ENCODE measurements around the gene PCDHA3.

Gene PCDHA3

DNA sequence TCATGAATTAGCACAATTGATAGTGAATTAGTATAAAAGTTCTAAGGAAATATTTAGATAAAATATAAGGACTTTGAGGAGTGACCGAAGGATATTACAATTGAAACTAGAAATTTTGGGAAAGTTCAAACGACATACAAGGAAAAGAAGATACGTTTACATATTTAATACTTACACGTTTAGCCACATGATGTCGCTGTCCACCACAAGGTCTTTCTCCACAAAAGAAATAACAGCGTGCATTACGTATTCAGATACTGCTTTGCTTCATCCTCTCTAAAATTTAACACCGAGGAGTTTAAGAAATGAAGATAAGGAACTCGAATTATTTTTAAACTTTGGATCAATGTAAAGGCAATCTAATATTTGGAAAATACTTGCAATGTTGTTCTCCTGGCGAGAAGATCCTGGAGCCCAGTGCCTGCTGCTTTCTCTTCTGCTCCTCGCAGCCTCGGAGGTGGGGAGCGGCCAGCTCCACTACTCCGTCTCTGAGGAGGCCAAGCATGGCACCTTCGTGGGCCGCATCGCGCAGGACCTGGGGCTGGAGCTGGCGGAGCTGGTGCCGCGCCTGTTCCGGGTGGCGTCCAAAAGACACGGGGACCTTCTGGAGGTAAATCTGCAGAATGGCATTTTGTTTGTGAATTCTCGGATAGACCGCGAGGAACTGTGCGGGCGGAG, at the start of gene PCDHA3:
Gene PCDHA3 (plus strand): TSS at position 242 of the 678 bp plus-strand sequence.
- no peak within 1 kb of the TSS for H3K27ac ChIP-seq
- H3K4me2 ChIP-seq, result no peak within 1 kb of the TSS
- no peak within 1 kb of the TSS for H3K4me3 ChIP-seq (IDR thresholded peaks at IDR 0.05; ENCODE audit: insufficient read depth, low read depth, low read length)
- H3K9ac ChIP-seq, result no peak within 1 kb of the TSS
- H3K4me1 ChIP-seq (ENCODE audit: low read depth, poor library complexity, severe bottlenecking), result no peaks in the 10 kb centered on the region
- H3K36me3 ChIP-seq (ENCODE audit: insufficient read depth), result no peaks in the 10 kb centered on the region
- H2AFZ ChIP-seq (ENCODE audit: low read depth), result no peak within 1 kb of the TSS
- no peaks in the 10 kb centered on the region for H3K79me2 ChIP-seq (ENCODE audit: insufficient read depth, low read depth)
- no peaks in the 10 kb centered on the region for H4K20me1 ChIP-seq (ENCODE audit: insufficient read depth)
- TF ChIP-seq, protein P1, sequence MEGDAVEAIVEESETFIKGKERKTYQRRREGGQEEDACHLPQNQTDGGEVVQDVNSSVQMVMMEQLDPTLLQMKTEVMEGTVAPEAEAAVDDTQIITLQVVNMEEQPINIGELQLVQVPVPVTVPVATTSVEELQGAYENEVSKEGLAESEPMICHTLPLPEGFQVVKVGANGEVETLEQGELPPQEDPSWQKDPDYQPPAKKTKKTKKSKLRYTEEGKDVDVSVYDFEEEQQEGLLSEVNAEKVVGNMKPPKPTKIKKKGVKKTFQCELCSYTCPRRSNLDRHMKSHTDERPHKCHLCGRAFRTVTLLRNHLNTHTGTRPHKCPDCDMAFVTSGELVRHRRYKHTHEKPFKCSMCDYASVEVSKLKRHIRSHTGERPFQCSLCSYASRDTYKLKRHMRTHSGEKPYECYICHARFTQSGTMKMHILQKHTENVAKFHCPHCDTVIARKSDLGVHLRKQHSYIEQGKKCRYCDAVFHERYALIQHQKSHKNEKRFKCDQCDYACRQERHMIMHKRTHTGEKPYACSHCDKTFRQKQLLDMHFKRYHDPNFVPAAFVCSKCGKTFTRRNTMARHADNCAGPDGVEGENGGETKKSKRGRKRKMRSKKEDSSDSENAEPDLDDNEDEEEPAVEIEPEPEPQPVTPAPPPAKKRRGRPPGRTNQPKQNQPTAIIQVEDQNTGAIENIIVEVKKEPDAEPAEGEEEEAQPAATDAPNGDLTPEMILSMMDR (conservative IDR thresholded peaks at IDR 0.05; ENCODE audit: low read depth, low read length), result no peak
- H3K27me3 ChIP-seq (ENCODE audit: insufficient read depth, low read depth), result no peaks in the 10 kb centered on the region

GRCh38 chr5:140753561-140753960, 47.3 kb upstream of the PCDHA3 start:
- H3K9ac ChIP-seq, result no peak overlapping the region
- H3K36me3 ChIP-seq (ENCODE audit: insufficient read depth), result no peaks in the 10 kb centered on the region
- no peaks in the 10 kb centered on the region for H3K27me3 ChIP-seq (ENCODE audit: insufficient read depth, low read depth)
- no peak overlapping the region for H3K4me2 ChIP-seq
- no peak overlapping the region for H3K4me3 ChIP-seq (IDR thresholded peaks at IDR 0.05; ENCODE audit: insufficient read depth, low read depth, low read length)
- TF ChIP-seq, protein P1 (conservative IDR thresholded peaks at IDR 0.05; ENCODE audit: low read depth, low read length), result no peak
- no peaks in the 10 kb centered on the region for H4K20me1 ChIP-seq (ENCODE audit: insufficient read depth)
- no peak overlapping the region for H2AFZ ChIP-seq (ENCODE audit: low read depth)
- no peak overlapping the region for H3K27ac ChIP-seq
- H3K79me2 ChIP-seq (ENCODE audit: insufficient read depth, low read depth), result no peaks in the 10 kb centered on the region
- H3K4me1 ChIP-seq (ENCODE audit: low read depth, poor library complexity, severe bottlenecking), result no peaks in the 10 kb centered on the region

DNA sequence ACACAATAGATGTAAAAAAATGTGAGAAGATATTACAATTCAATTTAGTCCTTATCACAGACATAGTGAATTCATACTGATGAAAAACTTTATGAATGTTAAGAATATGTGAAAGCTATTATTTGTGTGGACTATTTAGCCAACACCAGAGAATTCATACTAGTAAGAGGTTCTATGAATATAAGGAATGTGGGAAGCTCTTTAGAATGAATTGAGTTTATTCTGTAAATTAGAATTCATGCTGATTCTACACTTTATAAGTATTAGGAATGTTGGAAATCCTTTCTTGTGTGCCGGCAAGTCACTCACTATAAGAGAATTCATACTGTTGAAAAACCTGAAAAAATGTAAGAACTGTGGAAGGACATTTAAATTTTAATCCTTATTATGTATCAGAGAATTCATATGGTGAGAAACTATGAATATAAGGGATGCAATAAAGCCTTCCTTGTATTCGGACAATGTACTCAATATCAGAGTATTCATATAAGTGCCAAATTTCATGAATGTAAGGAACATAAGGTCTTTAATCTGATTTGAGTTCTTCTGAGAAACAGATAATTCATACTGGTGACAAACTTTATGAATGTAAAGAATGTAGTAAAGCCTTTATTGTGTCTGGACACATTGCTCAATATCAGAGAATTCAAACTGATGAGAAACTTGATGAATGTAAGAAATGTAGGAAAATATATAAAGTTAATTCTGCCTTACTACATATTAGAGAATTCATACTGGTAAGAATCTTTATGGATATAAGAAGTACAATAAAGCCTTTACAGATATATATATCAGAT, 36.5 kb upstream of the PCDHA3 start:
- H3K4me1 ChIP-seq (ENCODE audit: low read depth, poor library complexity, severe bottlenecking), result no peaks in the 10 kb centered on the region
- no peaks in the 10 kb centered on the region for H3K27me3 ChIP-seq (ENCODE audit: insufficient read depth, low read depth)
- no peak overlapping the region for H3K27ac ChIP-seq
- H2AFZ ChIP-seq (ENCODE audit: low read depth), result no peak overlapping the region
- no peak overlapping the region for H3K4me2 ChIP-seq
- TF ChIP-seq, protein P1 (conservative IDR thresholded peaks at IDR 0.05; ENCODE audit: low read depth, low read length), result no peak
- no peaks in the 10 kb centered on the region for H3K79me2 ChIP-seq (ENCODE audit: insufficient read depth, low read depth)
- H3K9ac ChIP-seq, result no peak overlapping the region
- no peaks in the 10 kb centered on the region for H3K36me3 ChIP-seq (ENCODE audit: insufficient read depth)
- no peak overlapping the region for H3K4me3 ChIP-seq (IDR thresholded peaks at IDR 0.05; ENCODE audit: insufficient read depth, low read depth, low read length)
- no peaks in the 10 kb centered on the region for H4K20me1 ChIP-seq (ENCODE audit: insufficient read depth)

GRCh38 chr5:140767444-140767843, 33.4 kb upstream of the PCDHA3 start:
- Histone ChIP-seq H2AFZ (ENCODE audit: low read depth) (no peak overlapping the region), H3K27me3 (ENCODE audit: insufficient read depth, low read depth) (no peaks in the 10 kb centered on the region), H3K4me3 (IDR thresholded peaks at IDR 0.05; ENCODE audit: insufficient read depth, low read depth, low read length) (no peak overlapping the region), H4K20me1 (ENCODE audit: insufficient read depth) (no peaks in the 10 kb centered on the region), H3K79me2 (ENCODE audit: insufficient read depth, low read depth) (no peaks in the 10 kb centered on the region), H3K27ac (no peak overlapping the region), H3K4me1 (ENCODE audit: low read depth, poor library complexity, severe bottlenecking) (no peaks in the 10 kb centered on the region), H3K36me3 (ENCODE audit: insufficient read depth) (no peaks in the 10 kb centered on the region), H3K4me2 (no peak overlapping the region), H3K9ac (no peak overlapping the region)
- TF ChIP-seq, protein P1 (conservative IDR thresholded peaks at IDR 0.05; ENCODE audit: low read depth, low read length), result no peak

Data from KMS-11 (cell line).